Erythroblast (primary cell): ENCODE results near the gene OR2AG2.

ENCODE experiments used
- GATA1 ChIP-seq: IDR thresholded peaks from 2 replicates; pipeline ENCODE4 v1.6.1; 2011; ENCODE audit warnings: low read depth, mild to moderate bottlenecking, control low read depth, low read length, moderate library complexity
- POLR2A ChIP-seq: IDR thresholded peaks from 2 replicates; pipeline ENCODE4 v1.6.1; 2011; ENCODE audit warnings: mild to moderate bottlenecking, low read length

DNA sequence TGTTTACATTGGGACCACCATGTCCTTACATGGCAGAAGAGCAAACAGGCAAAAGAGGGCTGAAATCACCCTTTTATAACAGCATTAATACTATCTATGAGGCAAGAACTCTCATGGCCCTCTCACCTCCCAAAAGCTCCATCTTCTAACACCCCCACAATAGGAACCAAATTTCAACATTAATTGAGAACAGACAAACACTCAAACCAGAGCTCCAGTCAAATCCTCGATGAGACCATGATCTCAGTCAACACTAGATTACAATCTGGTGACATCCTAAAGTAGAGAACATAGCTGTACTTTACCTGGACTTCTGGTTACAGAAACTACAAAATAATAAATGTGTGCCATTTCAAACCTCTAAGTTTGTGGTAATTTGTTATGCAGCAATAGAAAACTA, 25.1 kb downstream of the OR2AG2 start:
- TF ChIP-seq POLR2A (no peak), GATA1 (no peak)
